ENCODE data around the gene GPR150.

Gene GPR150

GRCh38 chr5:95620030-95620869, at the start of gene GPR150:
TSS of gene GPR150 (plus strand) at chr5:95620087. CDS start at chr5:95620276, 189 bp downstream.
- DNase-seq, result peak; percentile 53

DNA sequence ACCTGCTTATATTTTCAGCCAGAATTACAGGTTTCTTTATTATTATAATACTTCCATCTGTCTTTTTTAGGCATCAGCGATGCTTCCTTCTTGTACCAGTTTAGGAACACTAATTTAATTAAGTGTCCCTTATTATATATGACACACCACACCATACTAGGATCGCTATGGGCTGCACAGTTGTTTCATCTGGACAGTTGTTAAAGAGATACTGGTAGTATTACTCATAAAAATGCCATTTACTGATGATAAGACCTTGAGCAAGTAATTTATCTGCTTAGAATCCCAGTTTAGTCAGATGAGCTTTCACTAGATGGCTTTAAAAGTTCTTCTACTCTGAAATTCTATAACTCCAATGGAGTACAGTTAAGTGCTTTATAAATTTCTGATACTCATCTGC, 47.9 kb upstream of the GPR150 start:
- DNase-seq, result no peak

GRCh38 chr5:95581576-95581975, 38.3 kb upstream of the GPR150 start:
- no peak for DNase-seq

DNA sequence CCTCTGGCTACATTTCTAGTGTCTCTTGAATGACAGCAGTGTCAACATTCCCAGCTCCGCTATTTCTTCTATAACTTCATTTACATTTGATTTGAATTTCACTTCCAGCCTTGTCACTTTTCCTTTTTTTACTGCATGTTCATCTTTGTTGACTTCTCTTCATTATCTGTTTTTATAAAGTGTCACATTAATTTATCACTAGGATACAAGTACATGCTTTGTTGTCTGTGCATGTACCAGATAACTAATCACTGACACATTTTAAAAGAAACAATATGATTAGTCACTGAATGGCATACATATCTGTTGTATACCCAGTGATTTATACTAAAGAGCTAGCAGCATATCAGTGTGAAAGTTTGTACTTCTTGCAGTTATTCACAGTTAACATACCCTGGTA, 35.9 kb upstream of the GPR150 start:
- DNase-seq, result no peak

DNA sequence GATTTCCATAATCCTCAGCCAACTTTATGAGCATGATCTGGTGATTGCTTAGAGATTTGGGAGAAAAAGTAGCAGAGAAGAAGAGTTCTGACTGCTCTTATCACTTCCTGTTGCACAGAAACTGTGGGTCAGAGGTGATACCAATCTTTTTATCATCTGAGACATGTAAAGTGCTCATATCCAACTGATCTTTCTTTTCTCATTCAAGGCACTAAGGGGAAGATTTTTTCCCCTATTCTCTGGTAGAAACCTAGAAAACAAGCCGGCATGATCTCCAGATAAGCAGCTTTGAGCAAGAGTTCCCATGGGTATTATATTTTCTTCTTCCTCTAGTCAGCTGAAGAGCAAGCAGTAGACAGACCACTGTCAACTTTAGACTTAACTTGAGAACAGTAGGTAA, 29.0 kb upstream of the GPR150 start:
- no peak for DNase-seq

DNA sequence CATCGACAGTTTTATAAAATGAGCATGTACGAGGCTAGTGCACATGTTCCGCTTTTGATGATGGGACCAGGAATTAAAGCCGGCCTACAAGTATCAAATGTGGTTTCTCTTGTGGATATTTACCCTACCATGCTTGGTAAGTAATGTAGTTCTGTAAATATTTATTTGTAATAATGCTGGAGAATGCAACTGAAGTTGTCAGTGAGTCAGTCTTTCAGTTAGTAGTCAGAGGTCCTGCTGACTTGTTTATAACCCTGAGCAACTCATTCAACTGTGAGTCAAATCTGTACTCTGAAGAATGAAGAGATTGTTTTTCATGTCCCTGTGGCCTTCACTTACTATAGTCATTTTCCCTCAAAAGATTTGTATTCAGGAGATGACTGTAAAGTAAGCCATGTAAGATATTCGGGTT, 28.4 kb upstream of the GPR150 start:
- no peak for DNase-seq

- peak; percentile 9 for DNase-seq
Measured at GRCh38 chr5:95595289-95595931, 24.5 kb upstream of the GPR150 start.

DNA sequence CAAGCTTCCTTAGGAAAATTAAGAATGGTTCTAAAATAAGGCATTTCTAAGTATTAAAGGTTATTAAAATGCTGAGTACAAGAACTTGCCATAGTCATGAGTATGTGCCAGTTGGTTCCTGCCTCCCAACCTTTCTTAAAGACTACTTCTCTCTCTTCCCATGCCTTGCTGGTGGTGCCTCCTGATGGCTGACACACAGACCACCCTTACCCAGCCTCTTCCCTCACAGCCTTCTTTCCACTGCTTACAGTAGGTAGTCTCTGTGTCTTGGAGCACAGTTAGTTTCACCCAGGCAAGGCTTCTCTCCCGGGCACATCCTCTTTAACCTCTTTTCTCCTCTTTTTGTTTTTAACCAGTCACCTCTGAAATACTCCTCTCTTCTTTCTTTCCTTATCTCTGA, 20.6 kb upstream of the GPR150 start:
- no peak for DNase-seq

- no peak for DNase-seq
Measured at GRCh38 chr5:95600557-95600956, 19.3 kb upstream of the GPR150 start.

GRCh38 chr5:95605786-95606185, 14.1 kb upstream of the GPR150 start:
- no peak for DNase-seq

- no peak for DNase-seq
Measured at GRCh38 chr5:95606419-95606818, 13.5 kb upstream of the GPR150 start.

DNA sequence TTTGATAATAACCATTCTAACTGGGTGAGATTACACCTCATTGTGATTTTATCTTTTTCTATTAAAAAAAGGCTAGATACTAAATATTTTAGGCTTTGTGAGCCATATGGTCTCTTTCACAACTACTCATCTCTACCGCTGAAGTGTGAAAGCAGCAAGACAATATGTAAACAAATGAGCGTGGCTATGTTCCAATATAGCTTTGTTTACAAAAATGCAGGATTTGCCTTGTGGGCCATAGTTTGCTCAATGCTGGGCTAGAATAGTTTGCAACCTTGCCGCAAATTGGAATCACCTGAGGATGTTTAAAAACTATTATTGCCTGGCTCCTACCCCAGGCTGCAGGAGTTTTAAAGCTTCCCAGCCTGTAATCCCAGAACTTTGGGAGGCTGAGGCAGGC, 10.2 kb upstream of the GPR150 start:
- DNase-seq, result no peak

GRCh38 chr5:95610546-95610945, 9.3 kb upstream of the GPR150 start:
- no peak for DNase-seq

- no peak for DNase-seq
Measured at GRCh38 chr5:95611396-95611795, 8.5 kb upstream of the GPR150 start.

GRCh38 chr5:95613514-95613913, 6.4 kb upstream of the GPR150 start:
- no peak for DNase-seq

- no peak for DNase-seq
Measured at GRCh38 chr5:95615164-95615467, 4.8 kb upstream of the GPR150 start.

- DNase-seq, result no peak
Measured at GRCh38 chr5:95617057-95617456, 2.8 kb upstream of the GPR150 start.

DNA sequence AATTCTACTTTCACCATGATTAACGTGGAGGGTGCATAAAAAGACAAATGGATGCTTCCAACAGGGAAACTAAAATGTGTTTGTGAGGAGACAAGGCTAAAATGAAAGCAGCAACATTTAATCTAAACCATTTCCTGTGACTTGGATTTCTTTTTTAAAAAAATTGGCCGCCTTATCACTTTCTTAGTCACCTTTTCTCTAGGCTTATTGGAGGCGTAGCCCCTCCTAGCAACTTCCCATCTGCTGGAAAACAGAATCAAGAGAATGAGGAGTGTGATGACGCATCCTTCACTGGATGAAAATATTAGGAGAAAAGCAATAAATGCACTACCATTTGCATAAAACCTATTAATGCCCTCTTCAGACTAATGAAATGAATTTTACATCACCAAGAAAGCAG, 791 bp upstream of the GPR150 start:
- DNase-seq, result no peak

- DNase-seq, result no peak
Measured at GRCh38 chr5:95619514-95620029, 315 bp upstream of the GPR150 start.

DNA sequence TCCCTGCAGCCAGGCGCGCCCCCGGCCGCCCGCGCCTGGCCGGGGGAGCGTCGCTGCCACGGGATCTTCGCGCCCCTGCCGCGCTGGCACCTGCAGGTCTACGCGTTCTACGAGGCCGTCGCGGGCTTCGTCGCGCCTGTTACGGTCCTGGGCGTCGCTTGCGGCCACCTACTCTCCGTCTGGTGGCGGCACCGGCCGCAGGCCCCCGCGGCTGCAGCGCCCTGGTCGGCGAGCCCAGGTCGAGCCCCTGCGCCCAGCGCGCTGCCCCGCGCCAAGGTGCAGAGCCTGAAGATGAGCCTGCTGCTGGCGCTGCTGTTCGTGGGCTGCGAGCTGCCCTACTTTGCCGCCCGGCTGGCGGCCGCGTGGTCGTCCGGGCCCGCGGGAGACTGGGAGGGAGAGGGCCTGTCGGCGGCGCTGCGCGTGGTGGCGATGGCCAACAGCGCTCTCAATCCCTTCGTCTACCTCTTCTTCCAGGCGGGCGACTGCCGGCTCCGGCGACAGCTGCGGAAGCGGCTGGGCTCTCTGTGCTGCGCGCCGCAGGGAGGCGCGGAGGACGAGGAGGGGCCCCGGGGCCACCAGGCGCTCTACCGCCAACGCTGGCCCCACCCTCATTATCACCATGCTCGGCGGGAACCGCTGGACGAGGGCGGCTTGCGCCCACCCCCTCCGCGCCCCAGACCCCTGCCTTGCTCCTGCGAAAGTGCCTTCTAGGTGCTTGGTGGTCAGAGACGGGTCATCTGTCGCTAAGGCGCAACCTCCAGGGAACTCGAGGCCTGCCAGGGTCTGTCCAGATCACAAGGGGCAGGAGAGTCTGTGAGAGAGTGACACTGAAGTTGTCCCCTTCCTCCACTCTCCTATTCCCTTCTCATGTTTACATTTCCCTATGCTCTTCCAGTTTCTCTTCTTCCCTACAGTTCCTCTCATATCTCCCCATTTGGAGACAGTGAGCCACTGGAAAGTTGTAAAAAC, 1.3 kb downstream of the GPR150 start:
- DNase-seq, result peak; percentile 46

DNA sequence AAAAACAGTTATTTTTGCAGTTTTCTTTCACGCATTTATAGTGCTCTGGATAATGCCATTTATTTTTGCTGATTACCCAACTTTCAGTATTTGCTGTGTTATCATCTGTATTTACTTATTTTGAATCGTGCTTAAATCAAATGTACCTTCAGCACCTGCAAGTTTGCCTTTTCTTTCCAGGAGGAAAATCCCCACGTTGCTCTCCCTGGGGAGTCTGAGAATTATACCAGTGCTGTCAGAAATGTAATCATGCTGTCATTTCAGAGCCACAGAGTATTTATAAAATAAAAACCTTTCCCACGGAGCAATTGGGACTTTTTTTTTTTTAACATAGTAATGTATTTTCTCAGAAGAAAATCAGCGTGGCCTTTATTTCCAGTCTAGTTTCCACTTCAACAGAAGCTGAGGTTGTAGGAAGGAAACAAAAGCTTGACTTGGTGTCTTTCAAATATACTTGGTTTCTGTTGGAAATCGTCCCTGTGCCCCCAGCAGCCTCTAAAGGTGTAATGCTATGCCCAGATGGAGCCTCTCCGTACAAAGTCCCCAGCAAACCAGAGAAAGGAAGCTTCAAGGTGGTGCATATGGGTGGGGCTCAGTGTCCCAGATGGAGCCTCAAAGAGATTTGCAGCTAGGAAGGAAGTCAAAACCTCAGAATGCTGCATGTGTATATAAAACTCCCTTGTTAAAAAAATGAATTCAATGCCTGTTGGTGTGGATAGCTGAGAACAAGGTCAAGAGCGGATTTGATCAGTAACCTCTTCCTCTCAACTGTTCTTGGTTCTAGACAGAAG, 2.1 kb downstream of the GPR150 start:
- no peak for DNase-seq

DNA sequence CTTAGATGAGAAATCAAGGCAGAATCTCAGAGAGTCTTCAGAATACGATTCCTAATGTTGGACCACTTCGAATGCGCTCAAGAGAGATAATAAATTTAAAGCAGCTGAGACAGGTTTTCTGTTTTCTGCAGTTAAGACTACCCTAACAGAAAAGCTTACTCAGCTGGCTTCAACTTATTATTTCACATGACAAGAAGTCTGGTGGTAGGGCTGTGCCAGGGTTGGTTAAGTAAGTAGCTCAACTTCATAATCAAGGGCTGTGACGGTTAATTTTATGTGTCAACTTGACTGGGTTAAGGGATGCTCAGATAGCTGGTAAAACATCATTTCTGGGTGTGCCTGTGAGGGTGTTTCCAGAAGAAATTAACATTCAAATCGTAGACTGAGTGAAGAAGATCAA, 3.8 kb downstream of the GPR150 start:
- no peak for DNase-seq
